Liver (tissue), 9 donors: ENCODE data around the gene CDC42BPG. TPM values are rescaled to one million over a fixed set of nuclear protein-coding genes. Genes with fewer than 3 reads are reported as not detected.

Experiments
- DNase-seq: peaks from one replicate; pipeline ENCODE4 v3.0.0-alpha.2; 2017; ENCODE audit warnings: low spot score
- H3K27ac ChIP-seq, 2 donors: one replicate each; pipeline ENCODE4 v1.7.0; 2013; ENCODE audit warnings: inconsistent platforms in 2 of 2, low read length in 2 of 2, control low read depth in 1 of 2, low read depth in 1 of 2, mild to moderate bottlenecking in 1 of 2
- H3K27me3 ChIP-seq, 4 donors: one replicate each; pipeline versions ENCODE4 v1.6.1 to v1.7.0; 2013; ENCODE audit warnings: low read length in 3 of 4, inconsistent platforms in 1 of 4, mild to moderate bottlenecking in 1 of 4, moderate library complexity in 1 of 4; ENCODE audit not compliant: control insufficient read depth in 4 of 4, insufficient read depth in 4 of 4
- H3K36me3 ChIP-seq, 4 donors: one replicate each; pipeline versions ENCODE4 v1.6.1 to v1.7.0; 2013; ENCODE audit warnings: low read length in 3 of 4, mild to moderate bottlenecking in 3 of 4, low read depth in 1 of 4, moderate library complexity in 1 of 4; ENCODE audit not compliant: control insufficient read depth in 4 of 4, insufficient read depth in 3 of 4
- H3K4me1 ChIP-seq, 4 donors: one replicate each; pipeline versions ENCODE4 v1.6.1 to v1.7.0; 2013; ENCODE audit warnings: low read length in 3 of 4, mild to moderate bottlenecking in 3 of 4, moderate library complexity in 1 of 4; ENCODE audit not compliant: control insufficient read depth in 4 of 4, insufficient read depth in 4 of 4
- H3K4me3 ChIP-seq, 3 donors: one replicate each; pipeline versions ENCODE4 v1.6.1 to v1.7.0; 2013; ENCODE audit warnings: low read length in 3 of 3, control low read depth in 1 of 3, low read depth in 1 of 3, mild to moderate bottlenecking in 1 of 3
- H3K9ac ChIP-seq, 2 donors: one replicate each; pipeline ENCODE4 v1.7.0; 2013; ENCODE audit warnings: low read length in 2 of 2, mild to moderate bottlenecking in 2 of 2, moderate library complexity in 2 of 2, control low read depth in 1 of 2, low read depth in 1 of 2
- H3K9me3 ChIP-seq, 4 donors: one replicate each; pipeline versions ENCODE4 v1.6.1 to v1.7.0; 2013; ENCODE audit warnings: low read length in 3 of 4; ENCODE audit not compliant: control insufficient read depth in 4 of 4
- EGR1 ChIP-seq, 2 donors: IDR thresholded peaks; 2 replicates each; pipeline ENCODE4 v1.6.1; 2016 to 2018; ENCODE audit warnings: antibody characterized with exemption in 2 of 2, low read depth in 2 of 2
- FOXA1 ChIP-seq: IDR thresholded peaks from 2 replicates; pipeline ENCODE4 v1.6.1; 2016; ENCODE audit warnings: antibody characterized with exemption
- FOXA2 ChIP-seq: IDR thresholded peaks from 2 replicates; pipeline ENCODE4 v1.6.1; 2016; ENCODE audit warnings: antibody characterized with exemption
- GABPA ChIP-seq, 2 donors: IDR thresholded peaks in 1 of 2; conservative IDR thresholded peaks in 1 of 2; 2 replicates each; pipeline ENCODE4 v1.6.1; 2016; ENCODE audit warnings: antibody characterized with exemption in 2 of 2, mild to moderate bottlenecking in 1 of 2, moderate library complexity in 1 of 2
- HNF4G ChIP-seq: IDR thresholded peaks from 2 replicates; pipeline ENCODE4 v1.6.1; 2016; ENCODE audit warnings: antibody characterized with exemption
- JUND ChIP-seq, 2 donors: IDR thresholded peaks; 2 replicates each; pipeline ENCODE4 v1.6.1; 2016; ENCODE audit warnings: antibody characterized with exemption in 2 of 2
- NR2F2 ChIP-seq: IDR thresholded peaks from 2 replicates; pipeline ENCODE4 v1.6.1; 2016; ENCODE audit warnings: antibody characterized with exemption
- RAD21 ChIP-seq, 2 donors: IDR thresholded peaks; 2 replicates each; pipeline ENCODE4 v1.6.1; 2016; ENCODE audit warnings: antibody characterized with exemption in 2 of 2, mild to moderate bottlenecking in 2 of 2
- RXRA ChIP-seq, 2 donors: IDR thresholded peaks; 2 replicates each; pipeline ENCODE4 v1.6.1; 2017 to 2018; ENCODE audit warnings: antibody characterized with exemption in 2 of 2, mild to moderate bottlenecking in 1 of 2
- SP1 ChIP-seq: IDR thresholded peaks from 2 replicates; pipeline ENCODE4 v1.6.1; 2018; ENCODE audit warnings: antibody characterized with exemption, mild to moderate bottlenecking
- YY1 ChIP-seq: IDR thresholded peaks from 2 replicates; pipeline ENCODE4 v1.6.1; 2016; ENCODE audit warnings: antibody characterized with exemption, mild to moderate bottlenecking
- ZBTB33 ChIP-seq: IDR thresholded peaks from 2 replicates; pipeline ENCODE4 v1.6.1; 2016; ENCODE audit warnings: antibody characterized with exemption
- WGBS: extraction: QIAGEN DNeasy Blood & Tissue Kit; methylation state at CpG from one replicate; pipeline ENCODE4 v1.1.7; 2013; 5-methylcytosine and 5-hydroxymethylcytosine counted together
- polyA plus RNA-seq, 2 donors: library from polyadenylated mRNA; stranded (reverse) in 1 of 2; unstranded in 1 of 2; fragments of 200-250 nt in 1 of 2; fragments of >200 nt in 1 of 2; fragmentation: Nextera tagmentation in 1 of 2; extraction: Ambion mirVana in 1 of 2; gene quantifications; one replicate each; pipeline versions ENCODE4 v1.2.1 to v1.2.3, GENCODE V29; 2013 to 2015
- total RNA-seq, 2 donors: library from RNA; depleted of rRNA; stranded (reverse); fragments of >200 nt; gene quantifications; one replicate each; pipeline ENCODE4 v1.2.3, GENCODE V29; 2014
- TF ChIP-seq, protein P1 (sequence below): fragments of 150-350 bp; IDR thresholded peaks from 2 replicates; pipeline ENCODE4 v1.5.1; 2017; ENCODE audit warnings: improper control_type of control experiment, low read depth, low read length; ENCODE audit not compliant: missing input control
- TF ChIP-seq, protein P2 (sequence below): IDR thresholded peaks from 2 replicates; pipeline ENCODE4 v1.6.1; 2016; ENCODE audit warnings: antibody characterized with exemption
- donor health status: healthy.
- donor health status: healthy.
- donor health status: healthy.
- donor health status: healthy.
- donor health status: healthy.

The CDC42BPG gene
- total and polyA plus RNA-seq, 4 donors = 0.18 to 1.2 (median 0.58) TPM

DNA sequence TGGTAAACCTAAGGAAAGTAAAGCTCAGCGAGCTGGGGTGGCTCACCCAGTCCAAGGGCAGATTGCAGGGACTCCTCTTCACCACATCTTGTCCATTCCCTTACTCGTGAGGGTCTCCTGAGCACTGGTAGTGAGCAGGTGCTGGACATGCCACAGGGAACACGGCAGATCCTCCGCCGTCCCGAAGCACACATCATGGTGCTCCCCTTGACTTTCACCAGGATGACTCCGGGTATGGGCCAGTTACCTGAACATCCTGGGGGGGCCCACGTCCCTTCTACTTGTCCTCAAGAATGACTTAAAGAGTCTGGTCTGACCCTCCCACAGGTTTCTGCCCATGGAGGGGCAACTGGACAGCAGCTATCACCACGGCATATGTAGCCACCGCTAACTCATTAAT lies 58.1 kb downstream of the CDC42BPG start:
- no peak for DNase-seq
- Histone ChIP-seq H3K9ac (no peak overlapping the region), H3K36me3 (peaks cover 0 to 6% (median 1%) of the 10 kb centered on the region in 4 donors), H3K9me3 (no peaks in the 10 kb centered on the region), H3K27ac (no peak overlapping the region), H3K27me3 (no peaks in the 10 kb centered on the region), H3K4me3 (no peak overlapping the region), H3K4me1 (peaks cover 0 to 5% (median 2%) of the 10 kb centered on the region in 4 donors)
- WGBS = 94% methylated on average over 10 of the region's 10 CpGs
- TF ChIP-seq RXRA (IDR thresholded peaks at IDR 0.05) = no peak
- TF ChIP-seq FOXA1 = no peak
- TF ChIP-seq, protein P1, sequence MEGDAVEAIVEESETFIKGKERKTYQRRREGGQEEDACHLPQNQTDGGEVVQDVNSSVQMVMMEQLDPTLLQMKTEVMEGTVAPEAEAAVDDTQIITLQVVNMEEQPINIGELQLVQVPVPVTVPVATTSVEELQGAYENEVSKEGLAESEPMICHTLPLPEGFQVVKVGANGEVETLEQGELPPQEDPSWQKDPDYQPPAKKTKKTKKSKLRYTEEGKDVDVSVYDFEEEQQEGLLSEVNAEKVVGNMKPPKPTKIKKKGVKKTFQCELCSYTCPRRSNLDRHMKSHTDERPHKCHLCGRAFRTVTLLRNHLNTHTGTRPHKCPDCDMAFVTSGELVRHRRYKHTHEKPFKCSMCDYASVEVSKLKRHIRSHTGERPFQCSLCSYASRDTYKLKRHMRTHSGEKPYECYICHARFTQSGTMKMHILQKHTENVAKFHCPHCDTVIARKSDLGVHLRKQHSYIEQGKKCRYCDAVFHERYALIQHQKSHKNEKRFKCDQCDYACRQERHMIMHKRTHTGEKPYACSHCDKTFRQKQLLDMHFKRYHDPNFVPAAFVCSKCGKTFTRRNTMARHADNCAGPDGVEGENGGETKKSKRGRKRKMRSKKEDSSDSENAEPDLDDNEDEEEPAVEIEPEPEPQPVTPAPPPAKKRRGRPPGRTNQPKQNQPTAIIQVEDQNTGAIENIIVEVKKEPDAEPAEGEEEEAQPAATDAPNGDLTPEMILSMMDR = no peak
- TF ChIP-seq GABPA (IDR thresholded peaks at IDR 0.05 in 1 of 2, conservative IDR thresholded peaks at IDR 0.05 in 1 of 2) = no peak
- TF ChIP-seq, protein P2, sequence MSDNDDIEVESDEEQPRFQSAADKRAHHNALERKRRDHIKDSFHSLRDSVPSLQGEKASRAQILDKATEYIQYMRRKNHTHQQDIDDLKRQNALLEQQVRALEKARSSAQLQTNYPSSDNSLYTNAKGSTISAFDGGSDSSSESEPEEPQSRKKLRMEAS = no peak
- TF ChIP-seq EGR1 (IDR thresholded peaks at IDR 0.05; ENCODE audit: low read depth in 2 of 2) = no peak
- TF ChIP-seq HNF4G = no peak
- no peak for TF ChIP-seq NR2F2
- TF ChIP-seq FOXA2 = no peak
- no peak for TF ChIP-seq ZBTB33
- TF ChIP-seq RAD21 (IDR thresholded peaks at IDR 0.05) = no peak
- no peak for TF ChIP-seq JUND (IDR thresholded peaks at IDR 0.05)
- TF ChIP-seq YY1 = no peak

GRCh38 chr11:64784813-64785581 lies 59.5 kb downstream of the CDC42BPG start:
- no peak overlapping the region for H3K9ac ChIP-seq
- WGBS = 85% methylated on average over 12 of the region's 12 CpGs
- H3K27me3 ChIP-seq = no peaks in the 10 kb centered on the region
- H3K36me3 ChIP-seq = peaks cover 0 to 6% (median 1%) of the 10 kb centered on the region in 4 donors
- no peaks in the 10 kb centered on the region for H3K9me3 ChIP-seq
- peaks cover 0 to 5% (median 2%) of the 10 kb centered on the region in 4 donors for H3K4me1 ChIP-seq
- no peak for TF ChIP-seq RAD21 (IDR thresholded peaks at IDR 0.05)
- no peak for TF ChIP-seq FOXA2
- no peak for TF ChIP-seq SP1
- no peak for TF ChIP-seq NR2F2
- TF ChIP-seq YY1 = no peak
- TF ChIP-seq RXRA (IDR thresholded peaks at IDR 0.05) = no peak
- TF ChIP-seq JUND (IDR thresholded peaks at IDR 0.05) = no peak
- H3K27ac ChIP-seq = no peak overlapping the region
- DNase-seq = no peak
- H3K4me3 ChIP-seq = no peak overlapping the region
